ENCODE measurements around the gene AGBL4.

Gene AGBL4

DNA sequence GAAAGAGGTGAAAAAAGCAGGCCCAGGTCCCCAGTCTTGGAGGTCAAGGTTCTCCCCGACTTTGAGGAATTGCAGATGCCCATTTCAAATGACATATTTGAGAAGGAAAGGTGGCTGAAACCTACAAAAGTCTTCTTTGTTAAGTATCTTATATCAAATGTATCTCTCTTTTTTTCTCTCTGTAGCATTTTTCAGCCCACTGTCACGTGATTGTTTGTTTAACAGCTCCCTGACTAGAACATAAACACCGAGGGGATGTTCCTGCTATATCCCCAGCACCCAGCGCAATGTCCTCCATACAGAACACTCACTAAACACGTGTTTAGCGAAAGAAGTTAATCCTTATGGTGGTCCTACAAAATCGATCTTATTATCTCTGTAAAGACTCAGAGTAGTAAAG lies 1274.7 kb downstream of the AGBL4 start:
- Histone ChIP-seq H3K4me1 (ENCODE audit: control insufficient read depth in 5 of 5, insufficient read depth in 5 of 5, low read length in 5 of 5) (no peaks in the 10 kb centered on the region), H3K9ac (ENCODE audit: low read length in 5 of 5) (no peak overlapping the region), H3K36me3 (ENCODE audit: control insufficient read depth in 5 of 5, insufficient read depth in 5 of 5, low read length in 5 of 5) (peaks cover 0 to 19% (median 12%) of the 10 kb centered on the region in 5 donors), H3K27ac (ENCODE audit: low read depth, low read length) (no peak overlapping the region), H3K27me3 (ENCODE audit: control insufficient read depth in 5 of 5, insufficient read depth in 4 of 5, low read length in 5 of 5) (no peaks in the 10 kb centered on the region), H3K9me3 (ENCODE audit: control insufficient read depth in 5 of 5, low read length in 5 of 5) (no peaks in the 10 kb centered on the region), H3K4me3 (ENCODE audit: low read depth in 1 of 5, low read length in 5 of 5) (no peak overlapping the region)

DNA sequence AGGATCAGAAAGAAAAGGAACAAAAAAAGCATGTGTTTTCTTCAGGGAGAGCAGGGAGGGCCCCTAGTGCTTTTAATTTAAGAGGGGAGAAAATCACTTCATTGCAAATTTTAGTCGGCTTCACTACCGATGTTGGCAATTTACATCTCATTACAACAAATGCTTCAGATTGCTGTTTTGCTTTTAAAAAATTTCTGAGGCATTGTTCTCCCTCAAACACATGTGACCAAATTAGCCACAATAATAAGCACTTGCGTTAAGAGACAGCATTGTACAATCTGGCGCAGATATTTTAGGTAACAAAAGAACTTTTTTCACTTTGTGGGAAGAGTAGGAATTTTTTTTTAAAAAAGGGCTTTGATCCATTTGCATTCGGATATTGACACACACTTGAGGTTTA lies 1276.8 kb downstream of the AGBL4 start:
- H3K27ac ChIP-seq (ENCODE audit: low read depth, low read length), result no peak overlapping the region
- H3K9me3 ChIP-seq (ENCODE audit: control insufficient read depth in 5 of 5, low read length in 5 of 5), result no peaks in the 10 kb centered on the region
- H3K36me3 ChIP-seq (ENCODE audit: control insufficient read depth in 5 of 5, insufficient read depth in 5 of 5, low read length in 5 of 5), result peaks cover 0 to 18% (median 12%) of the 10 kb centered on the region in 5 donors

DNA sequence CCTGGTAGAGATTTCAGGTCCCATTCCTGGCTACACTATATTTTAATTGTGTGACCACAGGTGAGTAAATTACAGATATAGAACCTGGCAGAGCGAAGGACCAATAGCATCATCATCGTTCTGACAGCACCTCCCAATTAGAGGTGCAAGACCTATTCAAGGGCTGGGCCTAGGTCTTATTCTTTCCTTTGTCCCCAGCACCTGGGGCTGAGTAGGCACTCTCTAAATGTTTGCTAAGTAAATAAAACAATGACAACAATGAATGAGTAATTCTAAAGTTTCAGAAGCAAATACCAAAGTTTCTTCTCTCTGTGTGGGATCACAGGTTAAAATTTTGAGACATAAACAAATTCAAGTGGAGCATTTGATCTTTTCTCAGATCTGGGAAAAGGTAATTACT lies 1279.7 kb downstream of the AGBL4 start:
- H3K36me3 ChIP-seq (ENCODE audit: control insufficient read depth in 5 of 5, insufficient read depth in 5 of 5, low read length in 5 of 5), result peaks cover 0 to 20% (median 8%) of the 10 kb centered on the region in 5 donors
- no peak overlapping the region for H3K4me3 ChIP-seq (ENCODE audit: low read depth in 1 of 5, low read length in 5 of 5)
- no peaks in the 10 kb centered on the region for H3K27me3 ChIP-seq (ENCODE audit: control insufficient read depth in 5 of 5, insufficient read depth in 4 of 5, low read length in 5 of 5)
- no peaks in the 10 kb centered on the region for H3K9me3 ChIP-seq (ENCODE audit: control insufficient read depth in 5 of 5, low read length in 5 of 5)
- no peak overlapping the region for H3K27ac ChIP-seq (ENCODE audit: low read depth, low read length)
- H3K9ac ChIP-seq (ENCODE audit: low read length in 5 of 5), result no peak overlapping the region
- H3K4me1 ChIP-seq (ENCODE audit: control insufficient read depth in 5 of 5, insufficient read depth in 5 of 5, low read length in 5 of 5), result no peaks in the 10 kb centered on the region

More for the DNA sequence above, 1276.8 kb downstream of the AGBL4 start:
- H3K27me3 ChIP-seq (ENCODE audit: control insufficient read depth in 5 of 5, insufficient read depth in 4 of 5, low read length in 5 of 5), result no peaks in the 10 kb centered on the region
- H3K4me1 ChIP-seq (ENCODE audit: control insufficient read depth in 5 of 5, insufficient read depth in 5 of 5, low read length in 5 of 5), result no peaks in the 10 kb centered on the region
- H3K4me3 ChIP-seq (ENCODE audit: low read depth in 1 of 5, low read length in 5 of 5), result no peak overlapping the region
- no peak overlapping the region for H3K9ac ChIP-seq (ENCODE audit: low read length in 5 of 5)

DNA sequence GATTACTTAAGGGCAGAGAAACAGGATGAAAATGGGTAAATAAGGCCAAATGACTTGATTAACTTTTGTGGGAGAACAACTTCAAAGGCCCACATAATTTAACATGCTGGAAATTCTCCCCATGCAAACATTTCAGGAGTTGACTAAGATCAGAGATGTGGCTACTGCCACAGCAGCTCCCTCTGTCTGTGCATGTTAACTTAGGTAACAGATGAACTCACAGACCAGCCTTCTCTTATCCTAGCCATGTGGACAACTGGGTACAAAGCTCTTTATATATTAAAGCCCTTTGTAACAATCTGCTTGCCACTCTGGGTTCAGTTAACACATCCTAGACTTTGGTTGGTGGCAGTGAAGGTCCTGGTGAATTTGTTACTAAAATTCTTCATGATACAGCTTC lies 1280.3 kb downstream of the AGBL4 start:
- H3K27ac ChIP-seq (ENCODE audit: low read depth, low read length), result no peak overlapping the region
- H3K9me3 ChIP-seq (ENCODE audit: control insufficient read depth in 5 of 5, low read length in 5 of 5), result no peaks in the 10 kb centered on the region
- peaks cover 0 to 17% (median 8%) of the 10 kb centered on the region in 5 donors for H3K36me3 ChIP-seq (ENCODE audit: control insufficient read depth in 5 of 5, insufficient read depth in 5 of 5, low read length in 5 of 5)
- no peak overlapping the region for H3K9ac ChIP-seq (ENCODE audit: low read length in 5 of 5)
- no peaks in the 10 kb centered on the region for H3K4me1 ChIP-seq (ENCODE audit: control insufficient read depth in 5 of 5, insufficient read depth in 5 of 5, low read length in 5 of 5)
- no peaks in the 10 kb centered on the region for H3K27me3 ChIP-seq (ENCODE audit: control insufficient read depth in 5 of 5, insufficient read depth in 4 of 5, low read length in 5 of 5)
- no peak overlapping the region for H3K4me3 ChIP-seq (ENCODE audit: low read depth in 1 of 5, low read length in 5 of 5)

DNA sequence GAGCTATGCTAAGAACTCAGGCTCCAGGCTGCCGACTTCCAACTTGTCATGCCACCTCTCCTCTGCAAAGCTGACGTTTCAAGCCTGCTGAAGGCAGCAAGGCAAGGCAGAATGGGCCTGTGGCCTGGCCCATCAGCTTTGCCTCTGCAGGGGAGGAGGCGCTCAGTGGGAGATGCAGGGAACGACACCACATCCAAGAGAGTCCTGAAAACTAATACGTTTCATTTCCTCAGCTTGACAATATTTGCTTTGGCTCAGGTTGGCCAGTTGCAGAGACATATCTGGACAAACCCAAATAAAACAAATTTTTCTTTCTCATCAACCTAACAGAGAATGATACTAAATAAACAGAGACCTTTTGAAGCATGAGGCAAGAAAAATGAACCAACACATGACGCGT lies 1282.4 kb downstream of the AGBL4 start:
- Histone ChIP-seq H3K4me3 (ENCODE audit: low read depth in 1 of 5, low read length in 5 of 5) (no peak overlapping the region), H3K9me3 (ENCODE audit: control insufficient read depth in 5 of 5, low read length in 5 of 5) (no peaks in the 10 kb centered on the region), H3K27me3 (ENCODE audit: control insufficient read depth in 5 of 5, insufficient read depth in 4 of 5, low read length in 5 of 5) (no peaks in the 10 kb centered on the region), H3K4me1 (ENCODE audit: control insufficient read depth in 5 of 5, insufficient read depth in 5 of 5, low read length in 5 of 5) (no peaks in the 10 kb centered on the region), H3K27ac (ENCODE audit: low read depth, low read length) (no peak overlapping the region), H3K36me3 (ENCODE audit: control insufficient read depth in 5 of 5, insufficient read depth in 5 of 5, low read length in 5 of 5) (peaks cover 0 to 20% (median 9%) of the 10 kb centered on the region in 5 donors), H3K9ac (ENCODE audit: low read length in 5 of 5) (no peak overlapping the region)

DNA sequence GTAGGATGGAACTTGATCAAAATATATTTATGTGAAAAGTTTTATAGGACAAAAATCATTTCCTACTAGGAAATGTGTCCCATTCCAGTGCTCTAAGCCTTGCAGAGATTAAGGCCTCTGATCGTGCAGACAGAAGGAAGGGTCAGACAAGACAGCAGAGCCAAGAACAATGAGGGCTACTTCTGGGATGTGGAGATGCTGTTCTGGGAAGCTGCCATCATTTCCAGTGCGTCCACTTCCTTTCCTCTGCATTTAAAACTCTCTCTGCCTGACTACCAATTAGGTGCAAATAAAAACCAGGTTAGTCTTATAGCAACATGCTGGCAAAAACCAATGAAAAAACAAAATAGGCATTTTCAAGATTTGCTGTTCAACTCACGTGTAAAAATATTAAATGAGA lies 1283.1 kb downstream of the AGBL4 start:
- Histone ChIP-seq H3K36me3 (ENCODE audit: control insufficient read depth in 5 of 5, insufficient read depth in 5 of 5, low read length in 5 of 5) (peaks cover 0 to 28% (median 16%) of the 10 kb centered on the region in 5 donors), H3K9me3 (ENCODE audit: control insufficient read depth in 5 of 5, low read length in 5 of 5) (no peaks in the 10 kb centered on the region), H3K27ac (ENCODE audit: low read depth, low read length) (no peak overlapping the region), H3K4me1 (ENCODE audit: control insufficient read depth in 5 of 5, insufficient read depth in 5 of 5, low read length in 5 of 5) (no peaks in the 10 kb centered on the region), H3K9ac (ENCODE audit: low read length in 5 of 5) (no peak overlapping the region), H3K27me3 (ENCODE audit: control insufficient read depth in 5 of 5, insufficient read depth in 4 of 5, low read length in 5 of 5) (no peaks in the 10 kb centered on the region), H3K4me3 (ENCODE audit: low read depth in 1 of 5, low read length in 5 of 5) (no peak overlapping the region)

DNA sequence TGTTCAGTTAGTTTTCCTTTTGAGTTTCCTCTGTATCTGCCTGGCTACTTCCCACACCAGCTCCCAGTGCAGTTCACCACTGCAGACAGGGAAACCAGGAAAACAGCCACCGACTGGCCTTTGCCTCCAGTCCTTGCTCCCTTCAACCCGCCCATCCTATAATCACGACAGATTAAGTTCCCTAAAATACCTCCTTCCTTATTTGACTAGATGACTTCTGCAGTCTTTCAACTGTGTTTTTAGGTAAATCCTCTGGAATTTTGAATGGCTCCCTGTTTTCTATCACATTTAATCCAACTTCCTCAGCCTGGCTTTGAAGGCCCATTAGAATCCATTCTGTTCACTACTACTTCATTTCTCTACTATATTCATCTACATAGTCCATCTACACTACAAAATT lies 1284.7 kb downstream of the AGBL4 start:
- Histone ChIP-seq H3K4me3 (ENCODE audit: low read depth in 1 of 5, low read length in 5 of 5) (no peak overlapping the region), H3K27ac (ENCODE audit: low read depth, low read length) (no peak overlapping the region), H3K9me3 (ENCODE audit: control insufficient read depth in 5 of 5, low read length in 5 of 5) (no peaks in the 10 kb centered on the region), H3K4me1 (ENCODE audit: control insufficient read depth in 5 of 5, insufficient read depth in 5 of 5, low read length in 5 of 5) (no peaks in the 10 kb centered on the region), H3K27me3 (ENCODE audit: control insufficient read depth in 5 of 5, insufficient read depth in 4 of 5, low read length in 5 of 5) (no peaks in the 10 kb centered on the region), H3K9ac (ENCODE audit: low read length in 5 of 5) (no peak overlapping the region), H3K36me3 (ENCODE audit: control insufficient read depth in 5 of 5, insufficient read depth in 5 of 5, low read length in 5 of 5) (peaks cover 6 to 37% (median 27%) of the 10 kb centered on the region in 5 donors)

DNA sequence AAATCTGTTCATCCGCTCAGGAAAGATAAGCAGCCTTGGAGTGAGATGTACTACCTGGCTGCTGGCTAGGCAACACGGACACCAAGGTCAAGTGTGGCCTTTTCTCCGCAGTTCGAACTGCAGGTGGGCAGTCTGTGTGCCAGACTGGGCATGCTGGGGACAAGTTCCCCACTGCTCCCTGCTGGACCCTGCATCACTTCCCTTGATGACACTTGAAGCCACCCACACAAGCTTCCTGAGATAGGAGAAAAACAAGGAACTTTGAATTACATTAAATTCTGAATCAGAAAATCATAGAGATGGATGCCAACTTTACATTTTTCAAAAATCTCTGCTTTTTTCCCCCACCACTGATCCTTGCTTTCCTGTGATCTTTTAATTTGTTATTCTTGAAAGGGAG lies 1285.4 kb downstream of the AGBL4 start:
- Histone ChIP-seq H3K4me1 (ENCODE audit: control insufficient read depth in 5 of 5, insufficient read depth in 5 of 5, low read length in 5 of 5) (no peaks in the 10 kb centered on the region), H3K36me3 (ENCODE audit: control insufficient read depth in 5 of 5, insufficient read depth in 5 of 5, low read length in 5 of 5) (peaks cover 6 to 44% (median 35%) of the 10 kb centered on the region in 5 donors), H3K9me3 (ENCODE audit: control insufficient read depth in 5 of 5, low read length in 5 of 5) (no peaks in the 10 kb centered on the region), H3K27ac (ENCODE audit: low read depth, low read length) (no peak overlapping the region), H3K4me3 (ENCODE audit: low read depth in 1 of 5, low read length in 5 of 5) (no peak overlapping the region), H3K9ac (ENCODE audit: low read length in 5 of 5) (no peak overlapping the region), H3K27me3 (ENCODE audit: control insufficient read depth in 5 of 5, insufficient read depth in 4 of 5, low read length in 5 of 5) (no peaks in the 10 kb centered on the region)

DNA sequence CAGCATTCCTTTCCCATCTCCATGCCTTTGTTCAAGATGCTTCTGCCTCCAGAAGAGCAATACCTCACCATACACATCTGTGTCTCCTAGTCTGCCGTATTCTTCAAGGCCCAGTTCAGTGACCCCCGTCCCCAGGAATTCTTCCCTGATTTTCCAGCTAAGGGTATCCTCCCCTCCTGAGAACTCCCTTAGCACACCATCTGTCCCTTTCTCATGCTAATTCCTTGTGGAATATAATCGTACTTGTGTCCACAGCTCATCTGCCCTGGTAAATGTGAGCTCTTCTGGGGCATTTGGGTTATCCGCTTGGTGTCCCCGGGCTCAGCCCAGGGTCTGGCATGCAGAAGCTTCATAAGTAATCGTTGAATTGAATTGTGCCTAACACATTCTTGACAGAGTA lies 1288.0 kb downstream of the AGBL4 start:
- H3K9me3 ChIP-seq (ENCODE audit: control insufficient read depth in 5 of 5, low read length in 5 of 5), result no peaks in the 10 kb centered on the region
- H3K4me3 ChIP-seq (ENCODE audit: low read depth in 1 of 5, low read length in 5 of 5), result no peak overlapping the region
- H3K27me3 ChIP-seq (ENCODE audit: control insufficient read depth in 5 of 5, insufficient read depth in 4 of 5, low read length in 5 of 5), result no peaks in the 10 kb centered on the region
- no peak overlapping the region for H3K9ac ChIP-seq (ENCODE audit: low read length in 5 of 5)
- peaks cover 6 to 52% (median 47%) of the 10 kb centered on the region in 5 donors for H3K36me3 ChIP-seq (ENCODE audit: control insufficient read depth in 5 of 5, insufficient read depth in 5 of 5, low read length in 5 of 5)
- no peaks in the 10 kb centered on the region for H3K4me1 ChIP-seq (ENCODE audit: control insufficient read depth in 5 of 5, insufficient read depth in 5 of 5, low read length in 5 of 5)
- no peak overlapping the region for H3K27ac ChIP-seq (ENCODE audit: low read depth, low read length)

DNA sequence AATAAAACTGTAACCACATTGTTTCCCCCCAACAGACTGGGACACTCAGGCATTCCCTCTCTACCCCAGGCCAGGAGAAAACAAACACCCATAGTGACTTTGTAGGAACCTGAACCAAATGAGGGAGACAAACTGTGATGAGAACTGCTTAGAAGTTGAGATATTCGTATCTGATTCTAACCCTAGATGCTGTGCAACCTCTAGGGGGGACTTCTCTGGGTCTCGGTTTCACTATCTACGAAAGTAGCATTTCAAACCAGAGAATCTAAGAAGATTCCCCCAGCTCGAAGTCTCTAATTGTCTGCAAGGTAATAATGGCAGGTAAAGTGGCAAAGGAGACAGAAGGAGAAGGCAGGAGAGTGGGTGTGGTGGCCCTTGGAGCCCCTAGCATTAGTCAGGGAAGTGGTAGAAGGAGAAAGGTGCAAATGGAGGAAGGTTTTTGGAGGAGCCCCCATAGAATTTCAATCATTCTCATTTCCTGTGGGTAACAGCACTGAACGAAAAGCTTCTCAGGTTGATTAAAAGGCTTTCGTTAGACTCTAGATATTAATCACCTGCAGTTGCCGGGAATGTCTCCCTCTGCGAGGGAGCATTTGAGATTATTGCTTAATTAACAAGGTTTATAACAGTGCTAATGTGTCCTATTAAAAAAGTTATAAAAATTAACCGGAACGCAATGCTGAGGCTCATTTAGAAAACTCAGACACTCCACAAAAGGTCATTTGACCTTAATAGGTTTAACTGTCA lies 1293.4 kb downstream of the AGBL4 start:
- no peaks in the 10 kb centered on the region for H3K9me3 ChIP-seq (ENCODE audit: control insufficient read depth in 5 of 5, low read length in 5 of 5)
- H3K27me3 ChIP-seq (ENCODE audit: control insufficient read depth in 5 of 5, insufficient read depth in 4 of 5, low read length in 5 of 5), result no peaks in the 10 kb centered on the region
- no peak overlapping the region for H3K27ac ChIP-seq (ENCODE audit: low read depth, low read length)
- H3K4me1 ChIP-seq (ENCODE audit: control insufficient read depth in 5 of 5, insufficient read depth in 5 of 5, low read length in 5 of 5), result no peaks in the 10 kb centered on the region
- no peak overlapping the region for H3K4me3 ChIP-seq (ENCODE audit: low read depth in 1 of 5, low read length in 5 of 5)
- H3K9ac ChIP-seq (ENCODE audit: low read length in 5 of 5), result no peak overlapping the region
- H3K36me3 ChIP-seq (ENCODE audit: control insufficient read depth in 5 of 5, insufficient read depth in 5 of 5, low read length in 5 of 5), result peaks cover 3 to 43% (median 37%) of the 10 kb centered on the region in 5 donors
